Activated T-cell treated with anti-CD3 and anti-CD28 coated beads, Interleukin-2, amount 50 U/mL, for 24 hours (primary cell): Measurements from ENCODE around the gene PRKAR2B.
"Not testable (repeated sequence)": the region's sequence is repeated elsewhere in the genome, so short reads cannot be mapped to it uniquely, and the experiment has no call there.

ENCODE experiments used
- DNase-seq: peaks from one replicate; pipeline ENCODE4 v3.0.0-alpha.2; 2020
- H3K27ac Mint-ChIP-seq: 2 replicates; pipeline ENCODE4 v1.8.0; 2020; ENCODE audit warnings: mild to moderate bottlenecking, mixed read lengths
- H3K27me3 Mint-ChIP-seq: 2 replicates; pipeline ENCODE4 v1.8.0; 2020; ENCODE audit warnings: mixed read lengths
- H3K36me3 Mint-ChIP-seq: 2 replicates; pipeline ENCODE4 v1.8.0; 2020; ENCODE audit warnings: low read depth, mixed read lengths
- H3K4me1 Mint-ChIP-seq: 2 replicates; pipeline ENCODE4 v1.8.0; 2020; ENCODE audit warnings: low read depth, mixed read lengths
- H3K4me3 Mint-ChIP-seq: 2 replicates; pipeline ENCODE4 v1.8.0; 2020; ENCODE audit warnings: mild to moderate bottlenecking, moderate library complexity, mixed read lengths
- H3K9me3 Mint-ChIP-seq: 2 replicates; pipeline ENCODE4 v1.8.0; 2020; ENCODE audit warnings: mixed read lengths

PRKAR2B gene

GRCh38 chr7:107150375-107151073 lies 106.0 kb downstream of the PRKAR2B start:
- H3K27me3 Mint-ChIP-seq = no peaks in the 10 kb centered on the region
- peaks cover 7% of the 10 kb centered on the region for H3K4me1 Mint-ChIP-seq
- H3K9me3 Mint-ChIP-seq = no peaks in the 10 kb centered on the region
- no peak overlapping the region for H3K4me3 Mint-ChIP-seq
- peak; percentile 75 for DNase-seq
- no peak overlapping the region for H3K27ac Mint-ChIP-seq
- no peaks in the 10 kb centered on the region for H3K36me3 Mint-ChIP-seq

DNA sequence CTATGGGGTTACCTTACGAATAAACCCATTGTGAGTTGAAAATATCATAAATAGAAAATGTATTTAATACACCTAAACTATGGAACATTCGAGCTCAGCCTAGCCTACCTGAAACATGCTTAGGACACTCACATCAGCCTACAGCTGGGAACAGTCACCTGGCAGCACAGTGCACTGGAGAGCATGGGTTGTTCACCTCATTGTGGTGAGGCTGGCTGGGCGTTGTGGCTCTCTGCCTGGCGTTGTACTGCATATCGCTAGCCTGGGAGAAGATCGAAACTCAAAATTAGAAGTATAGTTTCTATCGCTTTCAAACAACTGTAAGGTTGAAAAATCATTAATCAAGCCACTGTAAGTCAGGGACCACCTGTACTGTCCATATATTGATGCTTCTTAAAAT lies 107.0 kb downstream of the PRKAR2B start:
- Mint-ChIP-seq H3K4me1 (peaks cover 7% of the 10 kb centered on the region), H3K27me3 (no peaks in the 10 kb centered on the region), H3K4me3 (no peak overlapping the region), H3K27ac (no peak overlapping the region), H3K9me3 (no peaks in the 10 kb centered on the region), H3K36me3 (no peaks in the 10 kb centered on the region)
- no peak for DNase-seq

- Mint-ChIP-seq H3K27me3 (no peaks in the 10 kb centered on the region), H3K36me3 (no peaks in the 10 kb centered on the region), H3K9me3 (no peaks in the 10 kb centered on the region), H3K4me3 (no peak overlapping the region), H3K27ac (no peak overlapping the region), H3K4me1 (peaks cover 7% of the 10 kb centered on the region)
- no peak for DNase-seq
These were observed 107.5 kb downstream of the PRKAR2B start for GRCh38 chr7:107152011-107152410.

DNA sequence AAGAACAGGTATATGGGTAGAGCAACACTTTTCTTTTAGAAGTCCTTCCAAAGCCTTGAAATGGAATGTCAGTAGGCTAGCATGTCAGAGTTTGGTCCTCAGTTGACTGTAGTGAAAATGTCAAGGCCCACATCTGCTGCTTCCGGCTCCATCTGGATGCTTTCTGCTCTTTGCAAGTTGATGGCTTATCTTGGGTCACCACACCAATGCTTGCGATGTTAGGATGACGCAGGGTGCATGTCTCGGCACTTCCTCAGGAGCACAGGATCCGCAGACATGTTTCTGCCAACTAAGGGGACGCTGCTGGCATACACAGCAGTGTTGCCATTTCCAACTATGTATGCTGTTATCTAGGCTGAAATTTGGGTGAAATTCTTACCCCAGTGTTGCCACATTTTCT lies 110.3 kb downstream of the PRKAR2B start:
- no peak overlapping the region for H3K27ac Mint-ChIP-seq
- no peaks in the 10 kb centered on the region for H3K27me3 Mint-ChIP-seq
- no peak for DNase-seq
- H3K36me3 Mint-ChIP-seq = no peaks in the 10 kb centered on the region
- no peaks in the 10 kb centered on the region for H3K4me1 Mint-ChIP-seq
- H3K9me3 Mint-ChIP-seq = no peaks in the 10 kb centered on the region
- no peak overlapping the region for H3K4me3 Mint-ChIP-seq

- not testable (repeated sequence) for H3K36me3 Mint-ChIP-seq, H3K27me3 Mint-ChIP-seq, H3K9me3 Mint-ChIP-seq, H3K4me1 Mint-ChIP-seq, H3K27ac Mint-ChIP-seq, DNase-seq, H3K4me3 Mint-ChIP-seq
These were observed 111.2 kb downstream of the PRKAR2B start for GRCh38 chr7:107155726-107156125.

GRCh38 chr7:107157091-107157490 lies 112.6 kb downstream of the PRKAR2B start:
- no peaks in the 10 kb centered on the region for H3K4me1 Mint-ChIP-seq
- H3K36me3 Mint-ChIP-seq = no peaks in the 10 kb centered on the region
- no peak for DNase-seq
- H3K27ac Mint-ChIP-seq = no peak overlapping the region
- H3K27me3 Mint-ChIP-seq = no peaks in the 10 kb centered on the region
- no peaks in the 10 kb centered on the region for H3K9me3 Mint-ChIP-seq
- no peak overlapping the region for H3K4me3 Mint-ChIP-seq

DNA sequence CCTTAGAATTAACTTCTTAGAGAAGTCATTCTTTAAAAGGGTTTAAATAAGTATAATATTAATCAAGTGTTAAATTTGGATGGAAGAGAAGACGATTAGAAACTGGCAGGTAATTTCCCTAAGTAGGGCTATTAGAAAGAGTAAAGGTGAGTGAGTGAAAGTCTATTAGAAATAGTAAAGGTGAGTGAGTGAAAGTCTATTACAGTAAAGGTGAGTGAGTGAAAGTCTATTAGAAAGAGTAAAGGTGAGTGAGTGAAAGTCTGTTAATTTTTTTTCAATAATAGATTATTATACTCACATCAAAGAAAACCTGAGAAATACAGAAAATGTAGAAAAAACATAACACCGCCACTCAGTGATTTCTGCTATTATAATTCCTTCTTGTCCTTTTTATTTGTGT lies 113.5 kb downstream of the PRKAR2B start:
- DNase-seq = no peak
- H3K27ac Mint-ChIP-seq = no peak overlapping the region
- no peaks in the 10 kb centered on the region for H3K36me3 Mint-ChIP-seq
- H3K4me3 Mint-ChIP-seq = no peak overlapping the region
- H3K4me1 Mint-ChIP-seq = no peaks in the 10 kb centered on the region
- H3K9me3 Mint-ChIP-seq = no peaks in the 10 kb centered on the region
- H3K27me3 Mint-ChIP-seq = no peaks in the 10 kb centered on the region

DNA sequence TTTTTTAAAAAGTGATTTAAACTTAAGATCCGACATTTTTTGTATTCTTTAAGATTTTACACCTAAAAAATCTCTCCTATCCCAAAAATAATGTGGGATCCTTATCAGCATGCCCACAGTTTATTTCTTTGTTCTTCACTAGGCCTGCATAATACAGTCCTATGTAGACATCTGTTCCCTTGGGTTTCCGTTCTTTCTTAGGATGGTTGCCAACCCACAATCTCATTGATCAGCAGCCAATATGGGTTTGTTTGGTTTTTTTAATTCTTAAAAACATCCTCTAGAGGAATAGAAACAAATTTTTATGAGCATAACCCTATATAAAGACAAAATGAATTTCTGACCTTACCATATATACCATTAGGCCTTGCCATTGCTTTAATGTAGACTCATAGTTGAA lies 115.9 kb downstream of the PRKAR2B start:
- no peaks in the 10 kb centered on the region for H3K4me1 Mint-ChIP-seq
- no peak overlapping the region for H3K4me3 Mint-ChIP-seq
- no peaks in the 10 kb centered on the region for H3K36me3 Mint-ChIP-seq
- no peaks in the 10 kb centered on the region for H3K27me3 Mint-ChIP-seq
- H3K9me3 Mint-ChIP-seq = no peaks in the 10 kb centered on the region
- no peak overlapping the region for H3K27ac Mint-ChIP-seq
- DNase-seq = no peak

DNA sequence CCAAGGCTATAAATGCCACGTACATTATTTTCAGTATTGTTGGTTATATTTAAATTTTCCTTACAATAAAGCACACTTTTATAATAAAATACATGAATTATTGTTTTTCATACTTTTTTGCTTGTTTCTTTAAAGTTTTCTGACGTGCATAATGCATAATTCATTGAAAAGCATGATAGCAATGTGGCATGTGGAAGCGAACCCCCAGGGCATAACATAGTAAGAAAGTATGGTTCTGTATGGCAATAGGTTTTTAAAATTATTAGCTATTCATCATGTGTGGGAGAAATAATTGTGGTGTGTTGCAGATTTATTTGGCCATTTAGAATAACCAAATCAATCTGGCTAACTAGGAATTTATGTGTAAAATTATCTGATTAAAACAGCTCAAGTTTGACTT lies 116.9 kb downstream of the PRKAR2B start:
- H3K4me3 Mint-ChIP-seq = no peak overlapping the region
- H3K9me3 Mint-ChIP-seq = no peaks in the 10 kb centered on the region
- no peak overlapping the region for H3K27ac Mint-ChIP-seq
- DNase-seq = no peak
- no peaks in the 10 kb centered on the region for H3K27me3 Mint-ChIP-seq
- peaks cover under 1% of the 10 kb centered on the region for H3K4me1 Mint-ChIP-seq
- no peaks in the 10 kb centered on the region for H3K36me3 Mint-ChIP-seq

GRCh38 chr7:107162475-107162874 lies 118.0 kb downstream of the PRKAR2B start:
- H3K9me3 Mint-ChIP-seq = no peaks in the 10 kb centered on the region
- H3K4me3 Mint-ChIP-seq = no peak overlapping the region

GRCh38 chr7:107164092-107164491 lies 119.6 kb downstream of the PRKAR2B start:
- Mint-ChIP-seq H3K27me3 (no peaks in the 10 kb centered on the region), H3K27ac (no peak overlapping the region), H3K9me3 (no peaks in the 10 kb centered on the region), H3K4me1 (peaks cover 15% of the 10 kb centered on the region), H3K4me3 (no peak overlapping the region), H3K36me3 (peaks cover 4% of the 10 kb centered on the region)
- DNase-seq = no peak

More at GRCh38 chr7:107162475-107162874, 118.0 kb downstream of the PRKAR2B start:
- H3K27me3 Mint-ChIP-seq = no peaks in the 10 kb centered on the region
- H3K36me3 Mint-ChIP-seq = no peaks in the 10 kb centered on the region
- DNase-seq = no peak
- H3K4me1 Mint-ChIP-seq = peaks cover 7% of the 10 kb centered on the region
- H3K27ac Mint-ChIP-seq = no peak overlapping the region

DNA sequence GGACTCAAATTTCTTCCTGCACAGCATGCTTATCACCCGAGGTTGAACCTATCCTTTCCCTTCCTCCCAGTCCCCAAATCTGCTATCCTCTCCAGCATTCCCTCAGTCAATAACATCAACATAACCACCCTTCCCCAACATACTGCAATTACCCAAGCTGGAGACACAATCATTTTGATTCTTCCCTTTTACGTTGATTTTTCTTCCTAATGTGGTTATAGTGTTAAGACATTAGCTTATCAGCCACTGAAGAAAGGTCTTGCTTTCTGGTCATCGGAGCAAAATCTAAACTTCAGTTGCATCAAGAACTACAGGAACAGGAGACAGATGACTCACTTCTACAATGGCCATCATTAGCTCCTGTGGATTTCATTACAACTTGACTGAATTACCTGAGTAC lies 120.8 kb downstream of the PRKAR2B start:
- no peak for DNase-seq
- Mint-ChIP-seq H3K36me3 (peaks cover 10% of the 10 kb centered on the region), H3K4me1 (peaks cover 15% of the 10 kb centered on the region), H3K27ac (no peak overlapping the region), H3K9me3 (no peaks in the 10 kb centered on the region), H3K4me3 (no peak overlapping the region), H3K27me3 (no peaks in the 10 kb centered on the region)

- no peak for DNase-seq
- H3K9me3 Mint-ChIP-seq = no peaks in the 10 kb centered on the region
- peaks cover 10% of the 10 kb centered on the region for H3K36me3 Mint-ChIP-seq
- peak overlapping the region; percentile 93 for H3K4me3 Mint-ChIP-seq
- H3K27me3 Mint-ChIP-seq = no peaks in the 10 kb centered on the region
- H3K27ac Mint-ChIP-seq = peak overlapping the region; percentile 100
- H3K4me1 Mint-ChIP-seq = peaks cover 24% of the 10 kb centered on the region
These were observed 122.4 kb downstream of the PRKAR2B start for GRCh38 chr7:107166736-107167426.

GRCh38 chr7:107167483-107168232 lies 123.2 kb downstream of the PRKAR2B start:
- no peak for DNase-seq
- Mint-ChIP-seq H3K27ac (peak overlapping the region; percentile 100), H3K36me3 (peaks cover 10% of the 10 kb centered on the region), H3K9me3 (no peaks in the 10 kb centered on the region), H3K27me3 (no peaks in the 10 kb centered on the region), H3K4me1 (peaks cover 26% of the 10 kb centered on the region), H3K4me3 (peak overlapping the region; percentile 93)
